ENCODE data around the gene ADAT3.

The ADAT3 gene

GRCh38 chr19:1912760-1913505 is 7.7 kb downstream of the ADAT3 start:
- no peak for DNase-seq (ENCODE audit: low read depth in 2 of 2)

GRCh38 chr19:1913781-1914577 is 8.8 kb downstream of the ADAT3 start:
- DNase-seq (ENCODE audit: low read depth in 2 of 2), result no peak

GRCh38 chr19:1914826-1915341 is 9.7 kb downstream of the ADAT3 start:
- no peak for DNase-seq (ENCODE audit: low read depth in 2 of 2)

- DNase-seq (ENCODE audit: low read depth in 2 of 2), result no peak
Measured at GRCh38 chr19:1917146-1917545, 11.9 kb downstream of the ADAT3 start.

- DNase-seq (ENCODE audit: low read depth in 2 of 2), result no peak
Measured at GRCh38 chr19:1917926-1918325, 12.7 kb downstream of the ADAT3 start.

GRCh38 chr19:1918975-1919374 is 13.8 kb downstream of the ADAT3 start:
- DNase-seq (ENCODE audit: low read depth in 2 of 2), result no peak

- no peak for DNase-seq (ENCODE audit: low read depth in 2 of 2)
Measured at GRCh38 chr19:1920644-1921043, 15.4 kb downstream of the ADAT3 start.

GRCh38 chr19:1921326-1921725 is 16.1 kb downstream of the ADAT3 start:
- no peak for DNase-seq (ENCODE audit: low read depth in 2 of 2)

GRCh38 chr19:1921825-1922224 is 16.6 kb downstream of the ADAT3 start:
- DNase-seq (ENCODE audit: low read depth in 2 of 2), result no peak

GRCh38 chr19:1922803-1923202 is 17.6 kb downstream of the ADAT3 start:
- DNase-seq (ENCODE audit: low read depth in 2 of 2), result no peak

GRCh38 chr19:1923319-1923718 is 18.1 kb downstream of the ADAT3 start:
- no peak for DNase-seq (ENCODE audit: low read depth in 2 of 2)

- no peak for DNase-seq (ENCODE audit: low read depth in 2 of 2)
Measured at GRCh38 chr19:1924320-1924961, 19.2 kb downstream of the ADAT3 start.

- DNase-seq (ENCODE audit: low read depth in 2 of 2), result no peak
Measured at GRCh38 chr19:1925544-1925943, 20.3 kb downstream of the ADAT3 start.

- DNase-seq (ENCODE audit: low read depth in 2 of 2), result no peak
Measured at GRCh38 chr19:1929021-1929742, 24.0 kb downstream of the ADAT3 start.

GRCh38 chr19:1931445-1931844 is 26.2 kb downstream of the ADAT3 start:
- DNase-seq (ENCODE audit: low read depth in 2 of 2), result no peak

GRCh38 chr19:1932395-1932794 is 27.2 kb downstream of the ADAT3 start:
- no peak for DNase-seq (ENCODE audit: low read depth in 2 of 2)

GRCh38 chr19:1933244-1933643 is 28.0 kb downstream of the ADAT3 start:
- DNase-seq (ENCODE audit: low read depth in 2 of 2), result no peak

- no peak for DNase-seq (ENCODE audit: low read depth in 2 of 2)
Measured at GRCh38 chr19:1933942-1934341, 28.7 kb downstream of the ADAT3 start.

GRCh38 chr19:1935484-1936208 is 30.4 kb downstream of the ADAT3 start:
- no peak for DNase-seq (ENCODE audit: low read depth in 2 of 2)

GRCh38 chr19:1936430-1936829 is 31.2 kb downstream of the ADAT3 start:
- DNase-seq (ENCODE audit: low read depth in 2 of 2), result no peak

All from fibroblast of skin of left quadriceps (primary cell).